GM19395 (cell line): ENCODE results near the gene STAG2.

Experiments
- ATAC-seq: cut with Tn5 transposase; IDR thresholded peaks from one replicate; pipeline ENCODE4 v1.9.1; 2021; ENCODE audit warnings: mild to moderate bottlenecking, moderate library complexity; ENCODE audit not compliant: unreplicated experiment

The STAG2 gene

DNA sequence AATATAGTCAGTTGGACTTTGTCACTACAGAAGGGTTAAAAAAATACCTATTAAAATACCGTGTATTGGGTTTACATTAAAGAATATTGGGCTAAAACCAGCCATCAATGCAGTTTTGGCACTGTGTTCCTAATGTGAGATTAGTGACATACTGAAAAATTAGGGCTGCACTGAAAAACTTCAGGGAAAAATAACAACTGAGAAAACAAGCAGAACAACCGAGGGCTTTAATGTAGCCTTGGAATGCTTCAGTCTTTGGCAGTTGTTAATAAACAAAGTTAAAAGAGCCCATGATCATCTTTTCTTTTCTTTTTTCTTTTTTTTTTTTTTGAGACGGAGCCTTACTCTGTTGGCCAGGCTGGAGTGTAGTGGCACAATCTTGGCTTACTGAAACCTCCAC lies 12.4 kb downstream of the STAG2 start:
- no peak for ATAC-seq

DNA sequence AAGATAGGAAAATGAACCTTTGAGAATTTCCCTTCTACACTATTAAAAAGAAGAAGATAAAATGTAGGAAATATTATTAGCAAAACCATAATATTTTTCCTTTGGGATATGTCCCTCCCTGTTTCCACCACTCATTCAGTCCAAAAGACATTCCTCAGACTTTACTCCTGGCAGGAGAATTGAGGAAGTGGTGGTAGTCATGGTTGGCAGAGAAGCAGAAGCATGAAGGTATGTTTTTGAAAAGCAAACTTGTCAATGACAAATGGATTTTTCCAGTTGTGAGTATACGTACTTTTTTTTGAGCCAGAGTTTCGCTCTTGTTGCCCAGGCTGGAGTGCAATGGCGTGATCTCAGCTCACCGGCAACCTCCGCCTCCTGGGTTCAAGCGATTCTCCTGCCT lies 13.7 kb downstream of the STAG2 start:
- ATAC-seq = no peak

DNA sequence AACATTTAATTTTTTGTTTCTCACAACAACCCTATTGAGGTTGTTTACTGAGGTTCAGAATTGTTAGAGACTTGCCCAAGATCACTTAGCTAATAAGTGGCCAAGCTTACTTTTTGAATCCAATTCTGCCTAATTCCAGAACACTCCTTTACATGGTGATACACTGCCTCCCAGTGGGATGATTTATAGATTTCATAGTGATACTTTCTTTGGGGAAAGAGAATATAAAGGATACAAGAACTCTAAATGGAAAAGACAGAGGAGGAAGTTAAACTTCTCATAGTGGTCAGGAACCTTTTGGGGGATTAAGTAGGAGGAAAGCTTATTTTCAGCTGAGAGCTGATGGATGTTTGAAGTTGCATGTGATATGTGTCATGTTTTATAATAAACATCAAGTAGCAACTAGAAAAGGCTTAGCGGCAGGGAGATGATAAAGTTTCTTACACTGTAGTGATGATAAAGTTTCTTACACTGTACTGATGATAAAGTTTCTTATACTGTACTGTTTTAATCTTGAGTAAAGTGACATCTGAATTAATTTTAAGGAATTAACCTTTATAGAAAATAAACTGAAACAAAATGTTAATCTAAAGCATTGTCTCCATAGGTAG lies 15.3 kb downstream of the STAG2 start:
- no peak for ATAC-seq

GRCh38 chrX:123983240-123983639 lies 21.7 kb downstream of the STAG2 start:
- ATAC-seq = no peak

DNA sequence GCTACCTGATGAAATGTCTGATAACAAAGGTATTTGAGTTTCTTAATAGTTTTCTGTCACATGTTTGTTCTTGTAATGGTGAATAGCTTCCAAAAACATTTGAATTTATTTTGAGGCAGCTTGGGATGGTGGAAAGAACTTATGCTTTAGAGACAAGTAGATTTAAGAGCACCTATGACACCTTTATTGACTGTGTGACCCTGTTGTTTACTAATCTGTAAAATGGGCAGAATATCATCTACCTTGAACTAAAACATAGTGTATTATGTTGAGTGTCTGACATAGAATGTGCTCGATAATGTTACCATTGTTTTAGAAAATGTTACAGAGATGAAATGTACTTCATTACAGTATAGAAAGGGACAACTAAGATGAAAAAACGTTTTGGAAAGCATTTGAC lies 24.9 kb downstream of the STAG2 start:
- ATAC-seq = no peak

GRCh38 chrX:123988423-123989111 lies 27.1 kb downstream of the STAG2 start:
- ATAC-seq = no peak

DNA sequence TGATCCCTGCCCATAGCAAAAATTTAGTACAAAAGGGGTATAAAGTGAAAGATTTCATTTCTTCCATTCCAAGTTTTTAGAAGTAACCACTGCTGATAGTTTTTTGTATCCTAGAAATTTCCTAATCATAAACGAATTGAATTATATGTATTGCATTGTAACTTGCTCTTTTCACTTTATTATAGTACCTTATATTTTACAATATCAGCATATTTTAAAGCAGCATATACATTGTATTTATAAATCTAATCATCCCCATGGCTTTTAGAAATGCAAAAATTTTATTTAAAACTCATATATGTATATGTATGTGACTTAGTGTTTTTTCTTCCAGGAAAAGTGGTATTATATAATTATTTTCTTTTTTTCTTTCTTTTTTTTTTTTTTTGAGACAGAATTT lies 27.7 kb downstream of the STAG2 start:
- no peak for ATAC-seq

GRCh38 chrX:123990169-123990568 lies 28.7 kb downstream of the STAG2 start:
- peak; percentile 58 for ATAC-seq

DNA sequence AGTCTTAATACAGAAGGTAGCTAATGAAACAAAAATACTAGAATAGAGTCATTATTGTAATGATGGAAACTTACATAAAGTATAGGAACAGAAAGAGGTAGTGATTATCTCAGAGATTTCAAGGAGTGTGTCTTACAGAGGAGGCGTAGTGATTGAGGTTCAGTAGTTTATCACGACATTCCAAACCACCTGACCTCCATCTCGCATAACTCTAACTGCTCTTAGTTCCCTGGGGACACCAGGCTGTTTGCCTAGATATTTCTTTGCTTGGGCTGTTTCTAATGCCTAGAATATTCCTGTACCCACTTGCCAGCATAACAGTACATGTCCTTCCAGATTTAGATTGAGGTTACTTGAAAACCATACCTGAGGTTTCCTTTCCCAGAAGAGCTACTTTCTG lies 29.1 kb downstream of the STAG2 start:
- peak; percentile 34 for ATAC-seq

- ATAC-seq = no peak
These were observed 31.8 kb downstream of the STAG2 start for GRCh38 chrX:123993326-123993725.

GRCh38 chrX:123993904-123994635 lies 32.6 kb downstream of the STAG2 start:
- ATAC-seq = no peak

GRCh38 chrX:123994730-123995129 lies 33.2 kb downstream of the STAG2 start:
- ATAC-seq = no peak

DNA sequence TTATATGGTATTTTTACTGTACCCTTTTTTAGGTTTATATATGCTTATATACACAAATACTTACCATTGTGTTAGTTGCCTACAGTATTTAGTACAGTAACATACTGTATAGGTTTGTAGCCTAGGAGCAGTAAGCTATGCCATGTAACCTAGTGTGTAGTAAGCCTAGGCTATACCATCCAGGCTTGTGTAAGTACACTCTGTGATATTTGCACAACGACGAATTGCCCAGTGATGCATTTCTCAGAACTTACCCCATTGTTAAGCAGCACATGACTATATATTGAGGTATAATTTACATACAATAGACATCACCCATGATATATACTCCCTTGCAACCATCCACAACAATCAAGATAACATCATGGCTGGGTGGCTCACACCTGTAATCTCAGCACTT lies 40.1 kb downstream of the STAG2 start:
- no peak for ATAC-seq

GRCh38 chrX:124005228-124005627 lies 43.7 kb downstream of the STAG2 start:
- ATAC-seq = peak; percentile 49

DNA sequence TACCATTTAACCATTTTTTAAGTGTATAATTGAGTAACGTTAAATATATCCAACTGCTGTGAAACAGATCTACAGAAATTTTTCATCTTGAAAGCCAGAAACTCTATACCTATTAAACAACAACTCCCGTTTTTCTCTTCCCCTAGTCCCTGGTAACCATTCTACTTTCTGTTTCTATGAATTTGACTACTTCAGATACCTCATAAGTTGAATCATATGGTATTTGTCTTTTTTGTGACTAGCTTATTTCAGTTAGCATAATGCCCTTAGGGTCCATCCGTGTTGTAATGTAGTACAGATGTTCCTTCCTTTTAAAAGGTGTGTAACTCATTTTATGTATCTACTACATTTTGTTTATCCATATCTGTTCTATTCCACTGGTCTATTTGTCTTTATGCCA lies 48.7 kb downstream of the STAG2 start:
- peak; percentile 71 for ATAC-seq

- ATAC-seq = no peak
These were observed 49.1 kb downstream of the STAG2 start for GRCh38 chrX:124010566-124010965.

- no peak for ATAC-seq
These were observed 54.2 kb downstream of the STAG2 start for GRCh38 chrX:124015721-124016120.

- ATAC-seq = no peak
These were observed 55.3 kb downstream of the STAG2 start for GRCh38 chrX:124016825-124017224.

GRCh38 chrX:124018023-124018422 lies 56.5 kb downstream of the STAG2 start:
- ATAC-seq = no peak

DNA sequence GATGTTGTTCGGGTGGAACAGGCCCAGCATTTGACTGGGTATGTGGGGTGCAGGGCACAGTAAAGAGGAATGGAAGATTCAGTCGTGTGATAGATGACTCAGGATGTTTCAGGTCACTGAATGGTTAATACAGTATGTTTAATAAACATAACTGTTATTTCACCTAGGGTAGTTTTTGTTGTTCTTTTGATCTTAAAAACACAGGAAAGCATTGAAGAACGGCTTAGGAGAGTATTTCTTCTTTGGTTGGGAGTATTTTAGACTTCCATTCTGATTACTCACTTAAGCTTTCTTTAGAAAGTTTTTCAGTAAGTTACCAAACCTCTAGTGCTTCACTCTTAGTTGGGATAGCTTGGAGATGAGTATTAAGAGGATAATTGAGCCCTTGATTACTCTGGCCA lies 62.3 kb downstream of the STAG2 start:
- no peak for ATAC-seq

GRCh38 chrX:124026529-124026928 lies 65.0 kb downstream of the STAG2 start:
- no peak for ATAC-seq

- no peak for ATAC-seq
These were observed 66.7 kb downstream of the STAG2 start for GRCh38 chrX:124028182-124028581.
